ENCODE results near the gene CDK2AP2.
"Not testable (repeated sequence)": the region's sequence is repeated elsewhere in the genome, so short reads cannot be mapped to it uniquely, and the experiment has no call there.

Gene CDK2AP2

DNA sequence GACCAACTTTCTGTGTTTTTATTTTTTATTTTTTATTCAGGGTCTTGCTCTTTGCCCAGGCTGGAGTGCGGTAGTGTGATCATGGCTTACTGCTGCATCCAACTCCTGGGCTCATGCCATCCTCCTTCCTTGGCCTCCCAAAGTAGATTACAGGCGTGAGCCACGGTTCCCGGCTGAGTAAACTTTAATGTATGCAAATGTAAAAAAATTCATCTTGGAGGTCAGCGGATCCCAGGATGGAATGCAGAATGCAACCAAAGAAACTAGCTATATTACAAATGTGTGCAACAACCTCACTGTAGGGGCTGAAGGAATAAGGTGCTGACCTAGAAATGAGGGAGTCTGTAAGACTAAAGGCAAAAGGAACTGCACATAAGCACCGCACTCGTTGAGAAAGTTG lies 6.2 kb upstream of the CDK2AP2 start:
- no peak for DNase-seq (ENCODE audit: low read depth in 1 of 2, low spot score in 1 of 2)
- Histone ChIP-seq H3K27ac (replicated peaks) (no peak overlapping the region), H3K4me3 (replicated peaks; ENCODE audit: insufficient read depth, low read length) (no peak overlapping the region), H3K27me3 (ENCODE audit: insufficient read depth, poor library complexity, severe bottlenecking) (no peaks in the 10 kb centered on the region)
- TF ChIP-seq GABPA (IDR thresholded peaks at IDR 0.05; ENCODE audit: low read depth) (no peak), POLR2AphosphoS5 (IDR thresholded peaks at IDR 0.05; ENCODE audit: low read depth) (no peak), SPI1 (IDR thresholded peaks at IDR 0.05; ENCODE audit: borderline replicate concordance, low read depth) (no peak)
- TF ChIP-seq, protein P1, sequence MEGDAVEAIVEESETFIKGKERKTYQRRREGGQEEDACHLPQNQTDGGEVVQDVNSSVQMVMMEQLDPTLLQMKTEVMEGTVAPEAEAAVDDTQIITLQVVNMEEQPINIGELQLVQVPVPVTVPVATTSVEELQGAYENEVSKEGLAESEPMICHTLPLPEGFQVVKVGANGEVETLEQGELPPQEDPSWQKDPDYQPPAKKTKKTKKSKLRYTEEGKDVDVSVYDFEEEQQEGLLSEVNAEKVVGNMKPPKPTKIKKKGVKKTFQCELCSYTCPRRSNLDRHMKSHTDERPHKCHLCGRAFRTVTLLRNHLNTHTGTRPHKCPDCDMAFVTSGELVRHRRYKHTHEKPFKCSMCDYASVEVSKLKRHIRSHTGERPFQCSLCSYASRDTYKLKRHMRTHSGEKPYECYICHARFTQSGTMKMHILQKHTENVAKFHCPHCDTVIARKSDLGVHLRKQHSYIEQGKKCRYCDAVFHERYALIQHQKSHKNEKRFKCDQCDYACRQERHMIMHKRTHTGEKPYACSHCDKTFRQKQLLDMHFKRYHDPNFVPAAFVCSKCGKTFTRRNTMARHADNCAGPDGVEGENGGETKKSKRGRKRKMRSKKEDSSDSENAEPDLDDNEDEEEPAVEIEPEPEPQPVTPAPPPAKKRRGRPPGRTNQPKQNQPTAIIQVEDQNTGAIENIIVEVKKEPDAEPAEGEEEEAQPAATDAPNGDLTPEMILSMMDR (IDR thresholded peaks at IDR 0.05; ENCODE audit: insufficient read depth, low read length) = no peak
- TF ChIP-seq, protein P2, sequence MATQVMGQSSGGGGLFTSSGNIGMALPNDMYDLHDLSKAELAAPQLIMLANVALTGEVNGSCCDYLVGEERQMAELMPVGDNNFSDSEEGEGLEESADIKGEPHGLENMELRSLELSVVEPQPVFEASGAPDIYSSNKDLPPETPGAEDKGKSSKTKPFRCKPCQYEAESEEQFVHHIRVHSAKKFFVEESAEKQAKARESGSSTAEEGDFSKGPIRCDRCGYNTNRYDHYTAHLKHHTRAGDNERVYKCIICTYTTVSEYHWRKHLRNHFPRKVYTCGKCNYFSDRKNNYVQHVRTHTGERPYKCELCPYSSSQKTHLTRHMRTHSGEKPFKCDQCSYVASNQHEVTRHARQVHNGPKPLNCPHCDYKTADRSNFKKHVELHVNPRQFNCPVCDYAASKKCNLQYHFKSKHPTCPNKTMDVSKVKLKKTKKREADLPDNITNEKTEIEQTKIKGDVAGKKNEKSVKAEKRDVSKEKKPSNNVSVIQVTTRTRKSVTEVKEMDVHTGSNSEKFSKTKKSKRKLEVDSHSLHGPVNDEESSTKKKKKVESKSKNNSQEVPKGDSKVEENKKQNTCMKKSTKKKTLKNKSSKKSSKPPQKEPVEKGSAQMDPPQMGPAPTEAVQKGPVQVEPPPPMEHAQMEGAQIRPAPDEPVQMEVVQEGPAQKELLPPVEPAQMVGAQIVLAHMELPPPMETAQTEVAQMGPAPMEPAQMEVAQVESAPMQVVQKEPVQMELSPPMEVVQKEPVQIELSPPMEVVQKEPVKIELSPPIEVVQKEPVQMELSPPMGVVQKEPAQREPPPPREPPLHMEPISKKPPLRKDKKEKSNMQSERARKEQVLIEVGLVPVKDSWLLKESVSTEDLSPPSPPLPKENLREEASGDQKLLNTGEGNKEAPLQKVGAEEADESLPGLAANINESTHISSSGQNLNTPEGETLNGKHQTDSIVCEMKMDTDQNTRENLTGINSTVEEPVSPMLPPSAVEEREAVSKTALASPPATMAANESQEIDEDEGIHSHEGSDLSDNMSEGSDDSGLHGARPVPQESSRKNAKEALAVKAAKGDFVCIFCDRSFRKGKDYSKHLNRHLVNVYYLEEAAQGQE (IDR thresholded peaks at IDR 0.05; ENCODE audit: insufficient replicate concordance, low read depth) = no peak

DNA sequence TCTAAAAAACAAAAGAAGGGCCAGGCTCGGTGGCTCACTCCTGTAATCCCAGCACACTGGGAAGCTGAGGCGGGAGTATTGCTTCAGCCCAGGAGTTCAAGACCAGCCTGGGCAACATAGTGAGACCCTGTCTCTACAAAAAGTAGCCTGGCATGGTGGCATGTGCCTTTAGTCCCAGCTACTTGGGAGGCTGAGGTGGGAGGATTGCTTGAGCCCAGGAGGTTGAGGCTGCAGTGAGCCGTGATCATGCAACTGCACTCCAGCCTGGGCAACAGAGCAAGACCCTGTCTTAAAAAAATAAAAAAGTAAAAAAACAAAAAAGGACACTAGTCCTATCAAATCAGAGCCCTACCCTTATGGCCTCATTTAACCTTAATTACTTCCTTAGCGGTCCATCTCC lies 3.6 kb upstream of the CDK2AP2 start:
- H3K27me3 ChIP-seq (ENCODE audit: insufficient read depth, poor library complexity, severe bottlenecking); H3K4me3 ChIP-seq (replicated peaks; ENCODE audit: insufficient read depth, low read length); H3K27ac ChIP-seq (replicated peaks); DNase-seq (ENCODE audit: low read depth in 1 of 2, low spot score in 1 of 2): not testable (repeated sequence)

DNA sequence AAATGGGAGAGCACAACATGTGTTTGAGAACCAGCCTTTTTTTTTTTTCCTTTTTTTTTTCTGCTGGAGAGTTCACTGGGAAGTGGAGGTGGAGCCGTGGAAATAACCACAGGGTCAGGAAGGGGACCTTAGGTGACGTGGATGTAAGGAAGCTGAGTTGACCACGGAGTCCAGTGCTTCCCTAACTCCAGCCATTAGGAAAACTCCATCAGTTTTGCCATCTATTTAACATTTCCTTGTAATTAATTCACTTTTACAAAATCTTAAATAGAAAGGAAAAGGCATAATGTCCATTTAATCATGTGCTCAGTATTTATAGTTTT lies 2.0 kb upstream of the CDK2AP2 start:
- DNase-seq (ENCODE audit: low read depth in 1 of 2, low spot score in 1 of 2) = no peak
- Histone ChIP-seq H3K4me3 (replicated peaks; ENCODE audit: insufficient read depth, low read length) (no peak overlapping the region), H3K27me3 (ENCODE audit: insufficient read depth, poor library complexity, severe bottlenecking) (no peaks in the 10 kb centered on the region), H3K27ac (replicated peaks) (no peak overlapping the region)
- TF ChIP-seq GABPA (IDR thresholded peaks at IDR 0.05; ENCODE audit: low read depth) (no peak), POLR2AphosphoS5 (IDR thresholded peaks at IDR 0.05; ENCODE audit: low read depth) (no peak)

DNA sequence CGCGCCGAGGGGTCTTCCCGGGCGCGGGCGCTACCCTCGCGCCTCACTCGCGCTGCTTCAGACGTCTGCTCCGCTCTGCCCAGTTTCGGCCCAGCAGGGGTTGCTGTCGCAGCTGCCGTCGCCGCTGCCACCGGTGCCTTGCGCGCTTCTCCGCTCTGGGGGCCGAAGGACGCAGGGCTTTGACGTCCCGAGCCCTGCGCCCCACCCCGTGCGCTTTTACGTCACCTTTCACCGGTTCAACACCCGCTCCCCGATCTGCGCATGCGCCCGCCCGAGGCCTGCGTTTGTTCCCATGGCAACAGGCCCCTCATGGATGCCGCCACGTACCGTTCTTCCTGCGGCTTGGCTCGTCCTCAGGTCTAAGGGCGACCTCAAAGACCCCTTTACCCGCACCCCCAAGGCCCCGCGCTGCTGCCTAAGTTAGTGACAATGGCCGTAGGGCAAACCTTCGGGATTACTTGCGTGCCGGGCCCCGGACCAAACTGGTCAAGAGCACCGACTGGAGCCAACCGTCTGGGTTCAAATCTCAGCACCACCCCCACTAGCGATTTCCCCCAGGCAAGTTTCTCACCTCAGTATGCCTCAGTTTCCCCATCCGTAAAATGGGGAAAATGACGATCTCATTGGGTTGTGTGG lies 642 bp upstream of the CDK2AP2 start:
- peak; percentile 92 to 96 for DNase-seq (ENCODE audit: low read depth in 1 of 2, low spot score in 1 of 2)
- peak overlapping the region; percentile 94 for H3K27ac ChIP-seq (replicated peaks)
- H3K27me3 ChIP-seq (ENCODE audit: insufficient read depth, poor library complexity, severe bottlenecking) = no peaks in the 10 kb centered on the region
- TF ChIP-seq SPI1 (IDR thresholded peaks at IDR 0.05; ENCODE audit: borderline replicate concordance, low read depth) (no peak), POLR2AphosphoS5 (IDR thresholded peaks at IDR 0.05; ENCODE audit: low read depth) (peak; percentile 50)
- peak overlapping the region; percentile 65 for H3K4me3 ChIP-seq (replicated peaks; ENCODE audit: insufficient read depth, low read length)

- no peak for DNase-seq (ENCODE audit: low read depth in 1 of 2, low spot score in 1 of 2)
- H3K4me3 ChIP-seq (replicated peaks; ENCODE audit: insufficient read depth, low read length) = peak overlapping the region; percentile 65
- TF ChIP-seq, protein P1 (IDR thresholded peaks at IDR 0.05; ENCODE audit: insufficient read depth, low read length) = no peak
- TF ChIP-seq GABPA (IDR thresholded peaks at IDR 0.05; ENCODE audit: low read depth) (no peak), SPI1 (IDR thresholded peaks at IDR 0.05; ENCODE audit: borderline replicate concordance, low read depth) (no peak), POLR2AphosphoS5 (IDR thresholded peaks at IDR 0.05; ENCODE audit: low read depth) (no peak; the same call in 1 of the 2 replicates)
- TF ChIP-seq, protein P2 (IDR thresholded peaks at IDR 0.05; ENCODE audit: insufficient replicate concordance, low read depth) = no peak
- no peaks in the 10 kb centered on the region for H3K27me3 ChIP-seq (ENCODE audit: insufficient read depth, poor library complexity, severe bottlenecking)
- peak overlapping the region; percentile 94 for H3K27ac ChIP-seq (replicated peaks)
Observed at GRCh38 chr11:67507242-67507863, 609 bp downstream of the CDK2AP2 start.

All from HL-60 (cell line).